Esophagus squamous epithelium (tissue), 5 donors: ENCODE results near the gene PIF1. TPM values are rescaled to one million over a fixed set of nuclear protein-coding genes. Genes with fewer than 3 reads are reported as not detected.
A peak's percentile ranks its signal among the peaks of the same experiment; 100 is the strongest.

ENCODE experiments used
- DNase-seq: peaks from one replicate; lab custom pipeline; 2025; lab: John Stamatoyannopoulos, UW
- H3K27ac ChIP-seq, 4 donors: fragments of 200-600 bp; sonication (generic); one replicate each; pipeline ENCODE4 v1.5.1; 2016 to 2019; ENCODE audit warnings: mild to moderate bottlenecking in 1 of 4
- H3K27me3 ChIP-seq, 4 donors: fragments of 200-600 bp; sonication (generic); 1 replicate in 3 of 4; 2 replicates in 1 of 4; pipeline versions ENCODE4 v1.5.1 to v1.6.0; 2017 to 2021; ENCODE audit warnings: antibody characterized with exemption in 1 of 4
- H3K36me3 ChIP-seq, 3 donors: fragments of 200-600 bp; sonication (generic); one replicate each; pipeline ENCODE4 v1.5.1; 2016 to 2019
- H3K4me1 ChIP-seq, 3 donors: fragments of 200-600 bp; sonication (generic); one replicate each; pipeline ENCODE4 v1.5.1; 2017 to 2019
- H3K4me3 ChIP-seq, 4 donors: fragments of 200-600 bp; sonication (generic); 1 replicate in 3 of 4; 2 replicates in 1 of 4; pipeline ENCODE4 v1.5.1; 2016 to 2019; ENCODE audit warnings: mild to moderate bottlenecking in 2 of 4, moderate library complexity in 1 of 4
- H3K9me3 ChIP-seq, 3 donors: fragments of 200-600 bp; sonication (generic); one replicate each; pipeline ENCODE4 v1.5.1; 2016 to 2019
- CTCF ChIP-seq, 6 experiments: fragments of 450-650 bp in 4 of 6; fragments of 200-600 bp in 2 of 6; sonication (generic) in 2 of 6; IDR thresholded peaks; one replicate each; pipeline ENCODE4 v1.5.1; 2016 to 2019; ENCODE audit warnings: antibody characterized with exemption in 6 of 6, mild to moderate bottlenecking in 4 of 6, moderate library complexity in 4 of 6
- POLR2A ChIP-seq, 4 donors: fragments of 450-650 bp; IDR thresholded peaks; one replicate each; pipeline ENCODE4 v1.6.1; 2017; ENCODE audit warnings: antibody characterized with exemption in 4 of 4, mild to moderate bottlenecking in 4 of 4, moderate library complexity in 3 of 4
- WGBS, 2 donors: methylation state at CpG; one replicate each; pipeline ENCODE4 v1.1.5; 2018; 5-methylcytosine and 5-hydroxymethylcytosine counted together
- intact Hi-C: fragments of 100-400 bp; cut with DNase I; formaldehyde crosslinking; loops from one replicate; pipeline ENCODE4 v1.15.0; 2022
- total RNA-seq, 4 donors: library from RNA; depleted of rRNA; stranded (reverse); fragments of >200 nt; gene quantifications; one replicate each; pipeline ENCODE4 v1.1.0, GENCODE V29; 2016
- donor health status: DM: yes; HTN: yes; CAD: no.

Gene PIF1
- total RNA-seq, 4 donors from 2014 or later: 1.8 to 17.5 (median 3.8) TPM

DNA sequence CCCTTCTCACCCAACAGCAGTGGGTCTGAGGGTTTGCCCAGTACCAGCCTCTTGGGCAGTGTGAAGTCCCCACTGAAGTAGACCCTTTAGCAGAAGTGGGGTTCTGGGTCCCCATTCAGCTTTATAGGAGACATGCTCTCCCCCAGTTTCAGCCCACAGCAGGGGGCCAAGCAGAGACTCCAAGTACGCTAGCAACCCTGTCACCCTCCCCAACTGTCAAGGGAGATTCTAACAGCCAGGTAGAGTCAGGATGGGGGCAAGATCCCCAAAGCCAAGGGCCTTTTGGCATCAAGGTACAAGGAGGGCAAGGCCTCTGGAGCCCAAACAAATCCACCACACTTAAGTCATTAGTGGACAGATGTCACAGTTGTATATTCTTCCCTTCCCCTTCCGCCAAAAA lies 51.8 kb downstream of the PIF1 start:
- Histone ChIP-seq H3K27ac (peak overlapping the region in 3 of 4 donors; percentile 25 to 91 (median 87)), H3K9me3 (no peaks in the 10 kb centered on the region), H3K4me1 (peaks cover 0 to 24% (median 5%) of the 10 kb centered on the region in 3 donors), H3K4me3 (peak overlapping the region in 3 of 4 donors; percentile 50 to 86 (median 72)), H3K27me3 (peaks cover 0 to 45% (median 0%) of the 10 kb centered on the region in 4 donors), H3K36me3 (no peaks in the 10 kb centered on the region)
- intact Hi-C loops: no loop called here
- no peak for DNase-seq
- no peak for TF ChIP-seq CTCF (IDR thresholded peaks at IDR 0.05)
- TF ChIP-seq POLR2A (IDR thresholded peaks at IDR 0.05): no peak
- 100% methylated on average over 1 of the region's 2 CpGs; no CpG with 5 or more reads in 1 of the 2 donors for WGBS, 2 donors

GRCh38 chr15:64772964-64773363 lies 52.5 kb downstream of the PIF1 start:
- 87 to 94% methylated on average over 3 to 6 of the region's 6 CpGs for WGBS, 2 donors
- peak overlapping the region in 2 of 4 donors; percentile 25 to 91 for H3K27ac ChIP-seq
- intact Hi-C loops: no loop called here

GRCh38 chr15:64772488-64772887 lies 53.0 kb downstream of the PIF1 start:
- intact Hi-C loops: no loop called here

More at GRCh38 chr15:64772964-64773363, 52.5 kb downstream of the PIF1 start:
- Histone ChIP-seq H3K4me3 (peak overlapping the region in 2 of 4 donors; percentile 72 to 86), H3K36me3 (no peaks in the 10 kb centered on the region), H3K27me3 (peaks cover 0 to 45% (median 0%) of the 10 kb centered on the region in 4 donors), H3K9me3 (no peaks in the 10 kb centered on the region), H3K4me1 (peaks cover 0 to 24% (median 5%) of the 10 kb centered on the region in 3 donors)
- DNase-seq: no peak
- TF ChIP-seq POLR2A (IDR thresholded peaks at IDR 0.05): no peak
- no peak for TF ChIP-seq CTCF (IDR thresholded peaks at IDR 0.05)

DNA sequence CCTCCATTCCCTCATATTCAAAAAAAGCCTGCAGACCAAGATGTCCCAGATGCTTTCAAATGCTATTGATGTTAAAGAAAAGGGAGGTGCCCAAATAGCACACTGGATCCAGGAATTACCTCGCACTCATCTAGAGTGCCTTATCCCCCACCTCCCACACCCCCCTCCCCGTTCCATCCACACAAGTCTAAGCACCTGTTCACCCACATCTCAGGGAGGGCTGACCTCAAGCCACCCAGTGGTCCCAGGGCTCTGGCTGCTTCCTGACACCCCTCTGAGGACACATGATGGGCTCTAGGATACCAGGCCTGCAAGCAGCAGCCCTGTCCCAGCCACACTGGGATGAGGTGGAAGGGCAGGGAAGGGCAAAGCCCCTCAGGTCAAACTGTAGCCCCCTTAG lies 54.8 kb downstream of the PIF1 start:
- peaks cover 0 to 30% (median 0%) of the 10 kb centered on the region in 4 donors for H3K27me3 ChIP-seq
- no peaks in the 10 kb centered on the region for H3K9me3 ChIP-seq
- H3K4me1 ChIP-seq: peaks cover 0 to 9% (median 5%) of the 10 kb centered on the region in 3 donors
- intact Hi-C loops: no loop called here
- H3K36me3 ChIP-seq: no peaks in the 10 kb centered on the region
- no peak overlapping the region for H3K27ac ChIP-seq
- WGBS, 2 donors: 40 to 58% methylated on average over 1 to 2 of the region's 2 CpGs
- TF ChIP-seq POLR2A (IDR thresholded peaks at IDR 0.05) (no peak), CTCF (IDR thresholded peaks at IDR 0.05) (no peak)
- DNase-seq: no peak
- H3K4me3 ChIP-seq: no peak overlapping the region

More at GRCh38 chr15:64772488-64772887, 53.0 kb downstream of the PIF1 start:
- Histone ChIP-seq H3K36me3 (no peaks in the 10 kb centered on the region), H3K27me3 (peaks cover 0 to 45% (median 0%) of the 10 kb centered on the region in 4 donors), H3K9me3 (no peaks in the 10 kb centered on the region), H3K4me1 (peaks cover 0 to 24% (median 5%) of the 10 kb centered on the region in 3 donors), H3K4me3 (no peak overlapping the region), H3K27ac (no peak overlapping the region)
- WGBS, 2 donors: 51 to 56% methylated on average over 3 of the region's 3 CpGs
- TF ChIP-seq CTCF (IDR thresholded peaks at IDR 0.05): no peak
- TF ChIP-seq POLR2A (IDR thresholded peaks at IDR 0.05): no peak
- no peak for DNase-seq

DNA sequence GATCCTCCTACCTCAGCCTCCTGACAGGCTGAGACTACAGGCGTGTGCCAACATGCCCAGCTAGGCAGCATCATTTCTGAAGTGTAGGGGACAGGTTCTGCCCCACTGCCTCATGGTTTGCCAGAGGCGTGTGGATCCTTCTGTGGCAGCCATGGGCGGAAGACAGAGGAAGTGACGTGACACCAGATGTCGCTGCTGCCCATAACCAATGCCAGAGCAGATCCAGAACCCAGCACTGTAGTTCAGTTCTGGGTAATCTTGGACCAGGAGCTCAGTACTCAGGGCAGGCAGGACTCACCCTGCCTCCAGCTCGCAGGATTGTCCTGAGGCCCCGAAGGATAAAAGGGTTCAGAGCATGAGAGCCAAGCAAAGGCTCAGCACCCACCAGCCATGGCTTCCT lies 58.2 kb downstream of the PIF1 start:
- Histone ChIP-seq H3K36me3 (no peaks in the 10 kb centered on the region), H3K9me3 (no peaks in the 10 kb centered on the region), H3K4me1 (no peaks in the 10 kb centered on the region), H3K27ac (peak overlapping the region in 2 of 4 donors; percentile 30 to 44), H3K4me3 (no peak overlapping the region), H3K27me3 (no peaks in the 10 kb centered on the region)
- no peak for DNase-seq
- intact Hi-C loops: no loop called here
- TF ChIP-seq CTCF (IDR thresholded peaks at IDR 0.05): no peak
- no peak for TF ChIP-seq POLR2A (IDR thresholded peaks at IDR 0.05)
- WGBS, 2 donors: 83 to 100% methylated on average over 1 to 7 of the region's 7 CpGs
